HG03439 (cell line): ENCODE results near the gene NDST1.
A peak's percentile ranks its signal among the peaks of the same experiment; 100 is the strongest.

Experiments
- ATAC-seq: cut with Tn5 transposase; IDR thresholded peaks from one replicate; pipeline ENCODE4 v1.9.1; 2021; ENCODE audit warnings: mild to moderate bottlenecking, moderate library complexity; ENCODE audit not compliant: unreplicated experiment

NDST1 gene

GRCh38 chr5:150488519-150489359, 19.2 kb upstream of the NDST1 start:
- ATAC-seq, result no peak

- peak; percentile 71 for ATAC-seq
Observed at GRCh38 chr5:150489360-150490295, 18.3 kb upstream of the NDST1 start.

- ATAC-seq, result no peak
Observed at GRCh38 chr5:150490296-150490669, 17.6 kb upstream of the NDST1 start.

- ATAC-seq, result no peak
Observed at GRCh38 chr5:150490754-150491153, 17.2 kb upstream of the NDST1 start.

GRCh38 chr5:150491876-150492275, 16.1 kb upstream of the NDST1 start:
- no peak for ATAC-seq

- ATAC-seq, result no peak
Observed at GRCh38 chr5:150492621-150493020, 15.3 kb upstream of the NDST1 start.

GRCh38 chr5:150496098-150496497, 11.8 kb upstream of the NDST1 start:
- ATAC-seq, result no peak

GRCh38 chr5:150496534-150496933, 11.4 kb upstream of the NDST1 start:
- ATAC-seq, result no peak

- no peak for ATAC-seq
Observed at GRCh38 chr5:150497274-150497988, 10.5 kb upstream of the NDST1 start.

GRCh38 chr5:150497989-150498317, 10.0 kb upstream of the NDST1 start:
- no peak for ATAC-seq

GRCh38 chr5:150498501-150498900, 9.4 kb upstream of the NDST1 start:
- ATAC-seq, result no peak

GRCh38 chr5:150498971-150499370, 9.0 kb upstream of the NDST1 start:
- no peak for ATAC-seq

- no peak for ATAC-seq
Observed at GRCh38 chr5:150499437-150499956, 8.4 kb upstream of the NDST1 start.

- no peak for ATAC-seq
Observed at GRCh38 chr5:150500328-150500841, 7.5 kb upstream of the NDST1 start.

- ATAC-seq, result no peak
Observed at GRCh38 chr5:150500905-150501304, 7.0 kb upstream of the NDST1 start.

- no peak for ATAC-seq
Observed at GRCh38 chr5:150502106-150502505, 5.8 kb upstream of the NDST1 start.

GRCh38 chr5:150502847-150503246, 5.1 kb upstream of the NDST1 start:
- no peak for ATAC-seq

GRCh38 chr5:150503386-150503785, 4.5 kb upstream of the NDST1 start:
- no peak for ATAC-seq

GRCh38 chr5:150503977-150504620, 3.8 kb upstream of the NDST1 start:
- no peak for ATAC-seq

GRCh38 chr5:150505041-150505511, 2.9 kb upstream of the NDST1 start:
- no peak for ATAC-seq
